ENCODE data around the gene SSR3.

The SSR3 gene

GRCh38 chr3:156542101-156543042 lies 12.5 kb downstream of the SSR3 start:
- ChIA-PET POLR2A (no interaction called here), CTCF (interaction anchor here (0.8 to 4.8 kb wide), 14 partner anchors 7 to 591 kb away, joined by 3 to 29 read pairs (median 4); partner anchors contain the start of genes SSR3 and TIPARP)
- TF ChIP-seq CTCF (IDR thresholded peaks at IDR 0.05; ENCODE audit: control extremely low read depth, extremely low read depth, low read depth, missing control alignments): no peak
- DNase-seq (ENCODE audit: extremely low spot score): no peak

GRCh38 chr3:156539802-156540201 lies 15.1 kb downstream of the SSR3 start:
- CTCF ChIA-PET: interaction anchor here (1.1 to 4.8 kb wide), 2 partner anchors 15 to 30 kb away, joined by 3 to 29 read pairs; partner anchors contain the start of gene SSR3
- no peak for DNase-seq (ENCODE audit: extremely low spot score)
- POLR2A ChIA-PET: no interaction called here
- no peak for TF ChIP-seq CTCF (IDR thresholded peaks at IDR 0.05; ENCODE audit: control extremely low read depth, extremely low read depth, low read depth, missing control alignments)

- CTCF ChIA-PET: interaction anchor here (0.9 to 2.0 kb wide), 2 partner anchors 29 to 598 kb away, joined by 3 to 6 read pairs; no protein-coding TSS in a partner anchor
- DNase-seq (ENCODE audit: extremely low spot score): no peak
- no peak for TF ChIP-seq CTCF (IDR thresholded peaks at IDR 0.05; ENCODE audit: control extremely low read depth, extremely low read depth, low read depth, missing control alignments)
- POLR2A ChIA-PET: no interaction called here
Observed at GRCh38 chr3:156539051-156539450, 15.9 kb downstream of the SSR3 start.

- TF ChIP-seq CTCF (IDR thresholded peaks at IDR 0.05; ENCODE audit: control extremely low read depth, extremely low read depth, low read depth, missing control alignments): no peak
- POLR2A ChIA-PET: no interaction called here
- DNase-seq (ENCODE audit: extremely low spot score): no peak
- CTCF ChIA-PET: interaction anchor here (0.9 to 2.6 kb wide), 5 partner anchors 9 to 601 kb away, joined by 3 to 7 read pairs (median 4); partner anchors contain the start of gene SSR3
Observed at GRCh38 chr3:156536524-156537316, 18.2 kb downstream of the SSR3 start.

GRCh38 chr3:156535798-156536197 lies 19.1 kb downstream of the SSR3 start:
- POLR2A ChIA-PET: no interaction called here
- CTCF ChIA-PET: interaction anchor here (0.7 to 2.6 kb wide), 5 partner anchors 8 to 601 kb away, joined by 3 to 7 read pairs (median 3); no protein-coding TSS in a partner anchor
- DNase-seq (ENCODE audit: extremely low spot score): no peak

More at GRCh38 chr3:156535798-156536197, 19.1 kb downstream of the SSR3 start:
- no peak for TF ChIP-seq CTCF (IDR thresholded peaks at IDR 0.05; ENCODE audit: control extremely low read depth, extremely low read depth, low read depth, missing control alignments)

Data from GM10248 (cell line).